ENCODE measurements around the gene SLC48A1.
A peak's percentile ranks its signal among the peaks of the same experiment; 100 is the strongest.
"Not testable (repeated sequence)": the region's sequence is repeated elsewhere in the genome, so short reads cannot be mapped to it uniquely, and the experiment has no call there.

The SLC48A1 gene

DNA sequence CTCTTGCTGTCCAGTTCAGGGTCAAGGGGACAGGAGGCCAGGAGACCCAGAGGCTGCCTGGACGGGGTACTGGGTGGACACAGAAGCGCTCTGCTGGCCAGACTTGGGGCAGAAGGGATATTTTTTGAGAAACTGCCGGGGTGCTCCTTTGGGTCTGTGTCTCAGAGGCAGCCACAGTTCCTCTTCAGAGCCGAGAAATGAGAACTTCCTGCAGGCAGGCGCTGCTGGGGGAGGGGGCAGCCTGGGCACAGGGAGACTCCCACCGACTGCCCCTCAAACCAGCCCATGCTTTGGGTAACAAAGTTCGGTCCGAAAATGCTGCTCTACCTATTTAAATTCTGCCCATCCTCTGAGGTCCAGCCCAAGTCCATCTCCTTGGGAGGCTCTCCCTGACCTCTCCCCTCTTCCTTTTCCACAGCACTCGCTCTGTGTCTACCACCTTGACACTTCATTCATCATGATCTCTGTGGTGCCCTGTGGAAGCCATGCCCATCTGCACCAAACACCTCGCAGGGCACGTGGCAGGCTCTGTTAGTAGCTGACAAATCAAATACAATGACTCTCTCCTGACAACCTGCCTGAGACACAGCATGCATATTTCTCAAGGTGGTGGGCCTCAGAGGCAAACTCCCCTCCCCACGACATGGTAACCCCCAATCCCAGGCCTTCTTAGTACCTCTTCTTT lies 30.3 kb downstream of the SLC48A1 start:
- TF ChIP-seq, protein P1, sequence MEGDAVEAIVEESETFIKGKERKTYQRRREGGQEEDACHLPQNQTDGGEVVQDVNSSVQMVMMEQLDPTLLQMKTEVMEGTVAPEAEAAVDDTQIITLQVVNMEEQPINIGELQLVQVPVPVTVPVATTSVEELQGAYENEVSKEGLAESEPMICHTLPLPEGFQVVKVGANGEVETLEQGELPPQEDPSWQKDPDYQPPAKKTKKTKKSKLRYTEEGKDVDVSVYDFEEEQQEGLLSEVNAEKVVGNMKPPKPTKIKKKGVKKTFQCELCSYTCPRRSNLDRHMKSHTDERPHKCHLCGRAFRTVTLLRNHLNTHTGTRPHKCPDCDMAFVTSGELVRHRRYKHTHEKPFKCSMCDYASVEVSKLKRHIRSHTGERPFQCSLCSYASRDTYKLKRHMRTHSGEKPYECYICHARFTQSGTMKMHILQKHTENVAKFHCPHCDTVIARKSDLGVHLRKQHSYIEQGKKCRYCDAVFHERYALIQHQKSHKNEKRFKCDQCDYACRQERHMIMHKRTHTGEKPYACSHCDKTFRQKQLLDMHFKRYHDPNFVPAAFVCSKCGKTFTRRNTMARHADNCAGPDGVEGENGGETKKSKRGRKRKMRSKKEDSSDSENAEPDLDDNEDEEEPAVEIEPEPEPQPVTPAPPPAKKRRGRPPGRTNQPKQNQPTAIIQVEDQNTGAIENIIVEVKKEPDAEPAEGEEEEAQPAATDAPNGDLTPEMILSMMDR (IDR thresholded peaks at IDR 0.05; ENCODE audit: extremely low read depth, missing control alignments) = no peak

DNA sequence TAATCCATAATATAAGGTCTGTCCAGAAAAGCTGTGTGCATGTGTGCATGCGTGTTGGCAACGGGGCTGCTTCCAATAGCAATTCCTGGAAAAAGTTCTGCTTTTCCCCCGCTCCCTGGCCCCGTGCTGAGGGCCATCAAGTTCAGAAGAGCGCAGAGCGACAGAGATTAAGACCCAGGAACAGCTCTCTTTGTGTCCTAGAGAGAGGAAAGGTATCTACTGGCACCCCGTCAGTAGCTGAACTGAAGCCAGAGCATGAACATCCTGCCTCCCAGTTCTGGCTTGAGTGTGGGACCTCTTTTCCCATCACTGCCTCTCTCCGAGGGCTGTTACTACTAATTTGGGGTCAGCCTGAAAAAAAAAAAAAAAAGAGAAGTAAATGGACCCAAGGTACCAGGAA lies 31.1 kb downstream of the SLC48A1 start:
- TF ChIP-seq, protein P1 (IDR thresholded peaks at IDR 0.05; ENCODE audit: extremely low read depth, missing control alignments) = no peak
- no peak for DNase-seq (ENCODE audit: low spot score)

More for the DNA sequence above, 30.3 kb downstream of the SLC48A1 start:
- no peak for DNase-seq (ENCODE audit: low spot score)

DNA sequence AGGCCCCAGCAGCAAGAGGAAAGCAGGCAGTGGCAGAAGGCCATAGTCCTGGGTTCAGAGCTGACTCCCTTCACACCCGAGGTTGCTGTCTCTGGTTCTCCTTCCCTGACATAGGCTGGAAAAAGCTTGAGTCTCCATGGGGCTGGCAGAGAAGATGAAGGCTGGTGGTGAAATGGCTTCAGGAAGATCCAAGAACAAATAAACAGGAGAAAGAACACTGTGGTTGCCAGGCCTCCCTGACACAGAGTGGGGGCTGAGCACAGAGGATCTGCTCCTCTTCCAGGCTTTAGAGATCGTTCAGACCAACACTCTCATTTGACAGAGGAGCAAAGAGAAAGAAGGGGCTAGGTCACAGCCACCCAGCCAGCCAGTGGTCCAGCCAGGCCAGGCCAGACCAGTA lies 32.4 kb downstream of the SLC48A1 start:
- no peak for DNase-seq (ENCODE audit: low spot score)
- TF ChIP-seq, protein P1 (IDR thresholded peaks at IDR 0.05; ENCODE audit: extremely low read depth, missing control alignments) = no peak

DNA sequence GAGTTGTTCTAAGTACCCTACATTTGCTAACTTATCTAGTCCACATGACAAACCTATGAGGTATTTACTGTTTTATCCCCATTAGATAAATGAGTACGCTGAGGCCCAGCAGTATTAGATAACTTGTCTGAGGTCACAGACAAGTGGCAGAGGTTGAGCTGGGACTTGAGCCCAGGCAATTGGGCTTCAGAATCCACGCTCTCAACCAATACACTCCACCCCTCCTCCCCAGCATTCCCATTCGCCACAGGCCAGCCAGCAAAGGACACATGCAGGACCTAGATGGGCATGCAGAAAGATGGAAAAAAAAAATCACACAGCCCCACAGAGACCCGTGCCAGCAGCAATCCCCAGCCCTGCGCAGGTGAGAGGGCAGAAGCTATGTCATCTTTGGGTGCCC lies 34.3 kb downstream of the SLC48A1 start:
- TF ChIP-seq, protein P1 (IDR thresholded peaks at IDR 0.05; ENCODE audit: extremely low read depth, missing control alignments) = no peak
- no peak for DNase-seq (ENCODE audit: low spot score)

DNA sequence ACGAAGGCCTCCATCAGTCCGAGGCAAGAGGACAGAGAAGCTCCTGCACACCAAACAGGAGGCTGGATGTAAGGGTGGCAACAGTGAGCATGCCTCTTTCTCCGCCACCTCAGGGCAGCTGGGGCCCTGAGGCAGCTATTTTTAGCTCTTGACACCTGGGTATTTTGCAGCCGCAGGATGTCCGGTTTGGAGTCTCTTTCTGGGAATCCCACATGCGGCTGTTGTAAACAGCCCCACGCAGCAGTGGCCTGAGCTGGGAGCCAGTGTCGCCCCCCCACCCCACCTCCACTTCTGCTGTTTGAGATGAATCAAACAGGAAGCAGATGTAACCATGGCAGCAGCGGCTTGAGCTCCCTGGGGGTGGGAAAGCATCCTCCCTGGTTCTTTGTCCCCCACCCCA lies 35.0 kb downstream of the SLC48A1 start:
- TF ChIP-seq, protein P1 (IDR thresholded peaks at IDR 0.05; ENCODE audit: extremely low read depth, missing control alignments) = no peak
- peak; percentile 68 for DNase-seq (ENCODE audit: low spot score)

DNA sequence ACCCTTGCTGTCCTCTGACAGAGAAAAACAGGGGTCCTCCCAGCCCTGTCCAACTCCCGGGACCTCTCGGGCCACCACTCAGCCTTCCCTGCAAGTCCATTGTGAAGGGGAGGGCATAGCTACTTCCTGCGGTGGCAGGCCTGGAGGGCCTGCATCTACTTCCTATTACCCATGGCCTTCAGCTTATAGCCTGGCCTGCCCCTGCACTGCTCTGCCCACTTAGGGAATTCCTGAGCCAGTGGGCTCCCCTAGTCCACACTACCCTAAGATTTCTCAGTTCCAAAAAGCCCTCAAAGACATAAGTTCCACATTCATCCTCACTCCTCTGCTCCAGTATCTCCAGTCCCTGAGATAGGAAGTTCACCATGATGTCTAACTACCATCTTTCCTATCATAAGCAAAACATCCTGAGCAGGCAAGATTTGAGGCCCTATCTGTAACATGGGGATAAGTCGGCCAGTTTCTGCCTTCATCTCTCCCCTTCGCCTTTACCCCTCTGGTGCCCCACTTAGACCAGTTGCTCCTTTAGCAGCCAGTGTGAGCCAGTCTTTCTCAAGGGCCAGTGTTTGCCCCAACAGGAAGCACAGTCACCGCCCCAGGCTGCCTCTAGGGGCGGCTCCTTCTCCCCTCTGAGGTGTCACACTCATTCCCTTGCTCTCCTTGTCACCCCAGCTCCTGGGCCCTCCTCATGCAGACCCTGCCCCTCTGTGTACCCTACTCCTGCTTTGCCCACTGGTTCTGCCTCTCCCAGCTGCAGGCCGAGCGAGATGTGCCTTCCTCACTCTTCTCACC lies 35.7 kb downstream of the SLC48A1 start:
- TF ChIP-seq, protein P1 (IDR thresholded peaks at IDR 0.05; ENCODE audit: extremely low read depth, missing control alignments) = no peak
- no peak for DNase-seq (ENCODE audit: low spot score)

DNA sequence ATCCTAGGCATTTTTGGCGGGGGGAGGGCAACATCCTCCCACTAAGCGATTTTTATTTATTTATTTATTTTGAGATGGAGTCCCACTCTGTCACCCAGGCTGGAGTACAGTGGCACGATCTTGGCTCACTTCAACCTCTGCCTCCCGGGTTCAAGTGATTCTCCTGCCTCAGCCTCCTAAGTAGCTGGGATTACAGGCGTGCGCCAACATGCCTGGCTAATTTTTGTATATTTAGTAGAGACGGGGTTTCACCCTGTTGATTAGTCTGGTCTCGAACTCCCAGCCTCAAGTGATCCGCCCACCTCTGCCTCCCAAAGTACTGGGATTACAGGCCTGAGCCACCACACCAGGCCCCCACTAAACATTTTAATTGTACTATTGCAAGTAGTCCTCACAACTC lies 36.5 kb downstream of the SLC48A1 start:
- not testable (repeated sequence) for DNase-seq (ENCODE audit: low spot score)

DNA sequence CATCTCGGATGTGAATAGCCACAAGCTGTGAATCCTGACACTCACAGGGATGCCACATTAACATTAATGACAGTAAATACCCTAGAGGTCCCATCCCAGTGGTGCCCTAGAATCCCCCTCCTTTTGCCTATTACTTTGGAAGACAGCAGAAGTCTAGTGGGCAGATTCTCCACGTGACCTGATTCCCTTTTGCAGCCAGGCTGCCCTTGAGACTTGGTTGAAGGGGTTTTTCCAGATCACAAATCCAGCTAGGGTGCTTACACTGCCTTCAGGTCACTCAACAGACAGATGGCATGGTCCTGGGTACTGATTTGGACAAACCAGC lies 38.0 kb downstream of the SLC48A1 start:
- no peak for DNase-seq (ENCODE audit: low spot score)
- TF ChIP-seq, protein P1 (IDR thresholded peaks at IDR 0.05; ENCODE audit: extremely low read depth, missing control alignments) = no peak
